Activated CD8-positive, alpha-beta memory T cell treated with anti-CD3 and anti-CD28 coated beads, Interleukin-2, amount 50 U/mL, for 1 hour (primary cell): ENCODE data around the gene CST4.
"Not testable (repeated sequence)": the region's sequence is repeated elsewhere in the genome, so short reads cannot be mapped to it uniquely, and the experiment has no call there.

ENCODE experiments used
- DNase-seq: peaks from one replicate; pipeline ENCODE4 v3.0.0-alpha.2; 2020; ENCODE audit errors: extremely low read depth

Gene CST4

DNA sequence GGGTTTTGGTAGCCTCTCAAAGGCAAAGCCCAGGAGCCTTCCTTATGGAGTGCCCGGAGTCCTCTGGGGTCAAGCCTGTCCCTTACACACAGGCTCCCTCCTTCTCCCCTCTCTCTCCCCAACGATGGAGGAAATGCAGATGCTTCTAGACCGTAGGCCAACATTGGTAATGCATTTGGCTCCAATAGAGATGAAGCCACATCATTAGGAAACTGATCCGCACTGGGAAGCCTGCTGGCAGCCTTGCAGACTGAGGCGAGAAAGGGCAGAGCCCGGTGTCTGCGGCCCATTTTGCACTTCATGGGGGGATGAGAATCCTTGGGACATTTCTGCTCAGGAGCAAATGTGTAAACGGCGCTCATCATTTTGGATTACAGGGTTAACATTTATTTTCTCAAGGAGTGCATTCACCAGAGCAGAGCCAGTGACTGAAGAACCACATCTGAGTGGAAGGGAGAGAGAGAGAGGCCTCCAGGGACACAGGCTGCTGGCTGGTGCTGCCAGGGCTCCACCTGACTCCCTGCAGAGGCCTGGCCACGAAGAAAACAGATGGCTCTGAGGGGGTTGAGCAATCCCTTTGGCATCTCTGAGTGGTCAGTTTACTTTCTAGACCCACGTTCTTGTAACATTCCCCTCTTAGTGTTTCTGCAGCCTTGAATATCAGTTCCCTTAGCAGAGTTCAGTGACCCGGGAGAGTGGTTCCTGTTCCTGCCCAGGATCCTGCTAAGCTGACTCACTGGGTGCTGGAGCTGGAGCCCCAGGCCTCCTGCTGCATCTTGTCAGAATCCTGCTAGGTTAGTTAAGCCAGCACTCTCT, 46.7 kb downstream of the CST4 start:
- no peak for DNase-seq

DNA sequence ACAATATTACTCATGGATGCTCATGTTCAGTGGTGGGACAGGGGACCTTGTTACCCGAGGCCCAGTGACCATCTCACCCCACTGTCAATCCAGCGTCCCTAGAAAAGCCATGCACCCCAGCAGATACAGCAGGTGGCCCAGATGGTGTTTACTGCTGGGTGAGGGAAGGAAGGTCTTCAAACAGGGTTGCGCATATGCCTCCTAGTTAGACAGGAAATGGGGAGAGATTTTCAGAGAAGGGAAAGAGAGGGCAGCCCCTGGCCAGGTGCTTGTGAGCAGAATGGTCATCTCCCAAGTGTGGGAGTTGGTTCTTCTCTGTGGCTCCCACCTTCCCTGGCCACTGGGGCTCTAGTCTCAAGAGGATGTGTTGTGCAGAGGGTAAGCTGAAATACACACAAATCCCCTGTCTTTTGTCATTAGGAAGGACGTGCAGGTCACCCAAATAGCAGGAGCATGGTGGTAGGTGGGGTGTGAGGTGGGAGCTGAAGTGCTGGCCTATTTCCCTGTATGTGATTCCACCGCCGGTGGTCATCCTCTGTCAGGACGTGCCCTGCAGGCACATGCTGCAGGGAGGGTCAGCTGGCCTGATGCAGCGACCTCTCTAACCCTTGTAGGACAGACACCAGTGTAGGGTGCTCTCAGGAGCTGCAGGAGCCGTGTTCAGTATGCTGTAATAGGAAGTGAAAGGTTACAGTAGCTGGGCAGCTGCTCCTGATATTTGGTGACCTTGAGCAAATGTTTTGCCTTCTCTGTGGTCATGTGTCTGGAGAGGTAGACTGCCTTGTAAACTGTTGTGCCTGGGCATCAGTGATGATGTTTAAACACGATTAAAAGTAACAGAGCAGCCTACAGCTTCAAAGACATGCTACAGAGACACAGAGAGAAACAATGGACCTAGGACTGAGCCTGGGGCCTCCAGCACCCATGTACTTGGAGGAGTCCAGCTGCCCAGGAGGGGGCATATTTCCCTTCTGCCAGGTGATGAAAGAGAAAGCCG, 47.9 kb downstream of the CST4 start:
- no peak for DNase-seq

DNA sequence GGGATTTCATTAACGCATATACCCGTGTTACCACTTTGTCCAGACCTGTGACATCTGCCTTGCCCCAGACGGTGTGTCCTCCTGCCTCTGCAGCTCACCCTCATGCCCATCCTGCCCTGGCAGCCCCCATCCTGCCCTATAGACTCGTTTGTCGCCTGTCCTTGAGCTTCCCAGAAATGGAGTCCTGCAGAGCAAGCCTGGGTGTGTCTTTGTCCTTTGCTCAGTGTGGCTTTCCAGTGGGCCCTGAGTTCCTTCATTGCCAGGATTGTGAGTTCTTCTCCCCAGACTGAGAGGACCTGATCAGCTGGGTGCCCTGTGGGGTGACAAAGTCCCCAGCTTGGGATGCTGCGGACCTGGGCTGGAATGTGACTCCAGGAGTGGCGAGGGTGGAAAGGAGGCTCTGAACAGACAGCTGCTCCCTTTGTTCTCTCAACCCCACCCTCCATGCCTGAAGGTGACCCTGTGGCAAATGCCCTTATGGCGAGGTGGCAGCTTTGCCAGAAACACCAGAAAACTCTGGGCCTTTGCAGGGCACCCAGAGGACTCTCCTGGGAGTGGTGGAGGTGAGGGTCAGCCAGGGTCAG, 48.7 kb downstream of the CST4 start:
- no peak for DNase-seq

DNA sequence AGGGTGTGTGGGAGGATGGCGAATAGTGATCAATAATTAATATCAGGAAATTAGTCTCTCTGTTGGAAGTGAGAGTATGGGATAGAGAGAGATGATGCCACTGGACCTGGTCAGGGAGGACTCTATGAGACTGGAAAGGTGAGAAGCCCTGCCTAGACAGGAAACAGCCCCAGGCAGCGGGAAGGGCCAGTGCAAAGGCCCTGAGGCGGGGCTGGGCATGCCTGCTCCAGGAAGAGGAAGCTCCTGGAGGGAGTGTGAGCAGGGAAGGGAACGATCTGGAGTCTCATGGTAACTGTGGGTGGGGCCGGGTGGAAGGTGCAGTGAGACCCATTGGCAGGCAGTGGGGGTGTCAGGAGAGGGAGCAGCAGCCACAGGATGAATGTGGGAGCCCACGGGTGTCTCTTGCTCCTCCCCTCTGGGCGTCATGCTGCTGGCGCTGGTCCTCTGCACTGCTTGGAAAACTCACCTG, 49.3 kb downstream of the CST4 start:
- DNase-seq: no peak

DNA sequence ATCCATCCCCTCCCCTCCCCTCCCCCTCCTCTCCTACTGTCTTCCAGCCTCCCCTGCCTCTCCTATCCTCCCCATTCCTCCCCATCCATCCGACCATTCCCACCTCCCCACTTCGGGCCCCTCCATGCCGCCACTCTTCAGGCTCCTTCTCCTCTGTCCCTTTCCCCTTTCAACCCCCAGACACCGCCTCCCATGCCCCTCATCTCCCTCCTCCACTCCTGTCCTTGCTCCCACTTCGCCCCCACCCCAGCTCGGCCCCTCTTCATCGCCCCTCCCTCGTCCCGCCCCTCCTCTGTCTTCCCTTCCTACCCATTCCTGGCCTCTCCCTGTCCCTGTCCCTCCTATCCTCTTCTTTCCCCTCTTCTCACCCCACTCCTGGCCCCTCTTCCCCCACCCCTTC, 50.5 kb downstream of the CST4 start:
- no peak for DNase-seq

DNA sequence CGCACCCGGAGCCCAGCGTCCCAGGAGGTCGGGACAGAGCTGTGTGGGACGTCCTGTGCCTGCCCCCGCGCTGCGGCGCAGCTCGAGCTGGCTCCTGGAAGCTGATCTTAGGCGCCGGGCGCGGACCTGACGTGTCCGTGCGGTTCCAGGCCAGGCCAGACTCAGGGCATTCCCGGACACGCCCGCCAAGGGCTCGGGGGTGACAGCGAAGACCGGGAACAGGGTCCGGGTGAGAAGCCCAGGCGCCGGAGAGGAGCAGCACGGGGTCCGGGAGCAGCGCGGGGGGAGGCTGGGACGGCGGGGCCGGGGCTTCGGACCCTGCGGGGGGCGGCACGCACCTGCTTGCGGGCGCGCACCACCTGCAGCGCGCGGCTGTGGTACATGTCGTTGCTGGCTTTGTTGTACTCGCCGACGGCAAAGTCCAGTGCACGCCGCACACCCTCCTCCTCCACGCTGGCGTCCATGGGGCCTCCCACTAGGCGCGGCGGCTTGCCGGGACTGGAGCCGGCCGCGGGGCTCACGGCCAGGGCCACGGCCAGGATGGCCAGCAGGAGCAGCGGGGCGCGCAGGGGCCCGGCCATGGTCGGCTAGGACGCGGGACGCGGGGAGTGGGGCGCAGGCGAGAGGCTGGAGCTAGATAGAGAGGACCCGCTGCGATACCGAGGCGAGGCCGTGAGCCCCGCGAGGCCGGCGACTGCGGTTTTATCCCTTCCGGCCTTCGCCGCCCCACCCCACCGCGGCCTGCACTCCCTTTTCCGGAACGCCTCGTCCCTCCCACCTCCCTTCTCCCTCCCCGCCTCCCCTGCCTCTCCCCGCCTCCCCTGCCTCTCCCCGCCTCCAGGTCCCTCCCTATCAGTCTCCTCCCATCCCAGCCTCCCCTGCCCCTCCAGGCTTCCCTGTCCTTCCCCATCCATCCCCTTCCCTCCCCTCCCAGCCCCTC, 51.3 kb downstream of the CST4 start, which contains the start of gene CST3:
Gene CST3 (minus strand): TSS at position 674 of the 940 bp plus-strand sequence. CDS start 93 bp downstream, at position 581.
- no peak for DNase-seq

DNA sequence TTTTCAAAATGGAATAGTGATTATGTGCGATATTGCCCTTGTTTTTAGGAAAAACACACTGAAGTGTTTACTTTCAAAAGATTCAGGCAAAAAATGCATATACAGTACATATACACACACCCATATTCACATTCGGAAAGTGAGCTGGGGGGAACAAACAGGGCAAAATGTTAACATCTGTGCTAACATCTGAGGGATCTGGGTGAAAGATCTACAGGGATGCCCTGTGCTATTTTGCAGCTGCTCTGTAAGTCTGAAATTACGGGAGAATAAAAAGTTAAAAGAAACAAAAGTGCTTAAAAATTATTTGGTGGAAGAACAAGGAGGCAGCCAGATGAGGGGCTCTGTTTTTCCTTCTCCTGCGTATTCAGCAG, 51.9 kb downstream of the CST4 start:
- no peak for DNase-seq

DNA sequence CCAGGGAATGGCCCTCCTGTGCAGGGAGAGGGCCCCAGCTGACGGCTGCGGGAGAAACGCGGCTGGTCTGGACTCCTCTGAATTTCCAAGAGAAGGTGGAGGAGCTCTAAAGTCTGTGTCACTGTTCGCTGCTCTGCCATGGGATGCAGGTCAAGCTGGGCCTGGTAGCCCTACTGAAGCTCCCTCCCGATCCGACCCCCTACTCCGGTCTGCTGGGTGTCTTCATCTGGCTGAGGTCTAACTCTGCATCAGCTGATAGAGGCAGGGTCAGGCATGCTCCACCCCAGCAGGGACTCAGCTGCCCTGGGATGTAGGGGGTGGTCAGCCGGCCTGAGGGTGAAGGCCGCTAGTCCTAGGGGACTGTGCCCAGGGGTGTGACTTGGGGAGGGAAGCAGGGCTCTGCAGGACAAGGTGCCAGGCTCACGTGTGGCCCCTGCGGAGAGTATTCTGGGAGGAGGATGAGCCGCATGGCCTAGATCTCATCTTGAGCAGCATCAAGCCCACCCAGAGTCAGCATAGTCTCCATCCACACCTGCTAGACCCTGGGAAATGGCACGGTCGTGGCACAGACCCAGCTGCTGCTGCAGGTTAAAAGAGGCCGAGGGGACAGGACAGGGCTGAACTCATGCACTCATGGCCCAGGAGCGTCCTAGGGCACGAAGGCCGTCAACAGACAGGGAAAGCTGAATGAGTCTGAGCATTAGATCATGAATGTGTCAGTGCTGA, 52.5 kb downstream of the CST4 start:
- DNase-seq: no peak

DNA sequence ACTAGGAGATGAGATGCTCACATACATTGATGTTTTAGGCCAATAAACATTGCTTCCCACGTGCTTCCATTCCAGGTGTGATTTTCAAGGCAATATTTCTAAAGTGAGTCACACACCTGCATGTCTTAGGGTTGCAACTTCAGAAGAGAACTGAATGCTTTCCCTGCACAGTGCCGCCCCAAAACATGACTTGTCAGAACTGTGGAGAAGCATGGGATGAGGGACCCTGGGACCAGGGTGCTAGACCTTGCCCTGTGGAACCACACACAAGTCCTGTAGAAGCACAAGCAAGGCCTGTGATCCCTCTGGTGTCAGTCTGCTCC, 53.1 kb downstream of the CST4 start:
- DNase-seq: not testable (repeated sequence)
